Measurements from ENCODE around the gene CNTN5. TPM values are rescaled to one million over a fixed set of nuclear protein-coding genes. Genes with fewer than 3 reads are reported as not detected.

The CNTN5 gene
- total RNA-seq, 4 donors from 2014 or later: 0.51 to 2.3 (median 0.58) TPM; not detected in 1

GRCh38 chr11:99513368-99513767 lies 492.6 kb downstream of the CNTN5 start:
- Histone ChIP-seq H3K4me3 (no peak overlapping the region), H3K36me3 (no peaks in the 10 kb centered on the region), H3K27me3 (no peaks in the 10 kb centered on the region), H3K9me3 (no peaks in the 10 kb centered on the region), H3K4me1 (no peaks in the 10 kb centered on the region), H3K27ac (no peak overlapping the region)
- intact Hi-C loops (cut with DNase I; ENCODE audit: low total_unique reads): no loop called here
- TF ChIP-seq POLR2A (IDR thresholded peaks at IDR 0.05): no peak
- TF ChIP-seq, protein P1, sequence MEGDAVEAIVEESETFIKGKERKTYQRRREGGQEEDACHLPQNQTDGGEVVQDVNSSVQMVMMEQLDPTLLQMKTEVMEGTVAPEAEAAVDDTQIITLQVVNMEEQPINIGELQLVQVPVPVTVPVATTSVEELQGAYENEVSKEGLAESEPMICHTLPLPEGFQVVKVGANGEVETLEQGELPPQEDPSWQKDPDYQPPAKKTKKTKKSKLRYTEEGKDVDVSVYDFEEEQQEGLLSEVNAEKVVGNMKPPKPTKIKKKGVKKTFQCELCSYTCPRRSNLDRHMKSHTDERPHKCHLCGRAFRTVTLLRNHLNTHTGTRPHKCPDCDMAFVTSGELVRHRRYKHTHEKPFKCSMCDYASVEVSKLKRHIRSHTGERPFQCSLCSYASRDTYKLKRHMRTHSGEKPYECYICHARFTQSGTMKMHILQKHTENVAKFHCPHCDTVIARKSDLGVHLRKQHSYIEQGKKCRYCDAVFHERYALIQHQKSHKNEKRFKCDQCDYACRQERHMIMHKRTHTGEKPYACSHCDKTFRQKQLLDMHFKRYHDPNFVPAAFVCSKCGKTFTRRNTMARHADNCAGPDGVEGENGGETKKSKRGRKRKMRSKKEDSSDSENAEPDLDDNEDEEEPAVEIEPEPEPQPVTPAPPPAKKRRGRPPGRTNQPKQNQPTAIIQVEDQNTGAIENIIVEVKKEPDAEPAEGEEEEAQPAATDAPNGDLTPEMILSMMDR (IDR thresholded peaks at IDR 0.05): no peak
- DNase-seq: no peak

DNA sequence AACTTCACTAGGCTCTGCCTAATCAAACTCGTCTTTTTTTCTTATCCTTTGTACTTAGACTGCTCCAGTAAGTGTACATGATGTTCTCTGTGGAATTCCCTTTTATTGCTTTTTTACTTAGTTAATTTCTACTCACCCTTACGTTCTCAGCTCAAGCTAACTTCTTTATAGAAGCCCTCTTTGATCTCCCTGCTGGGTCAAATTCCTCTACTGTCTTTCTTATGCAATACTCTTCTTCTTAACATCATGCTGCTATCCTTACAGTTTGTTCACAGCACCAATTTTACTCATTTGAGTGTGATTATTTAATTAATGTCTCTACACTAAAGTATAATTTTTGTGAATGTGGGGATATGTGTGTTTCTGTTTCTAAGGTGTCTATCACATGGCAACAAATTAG lies 498.3 kb downstream of the CNTN5 start:
- TF ChIP-seq, protein P1 (IDR thresholded peaks at IDR 0.05): no peak
- TF ChIP-seq POLR2A (IDR thresholded peaks at IDR 0.05): no peak
- Histone ChIP-seq H3K4me1 (no peaks in the 10 kb centered on the region), H3K4me3 (no peak overlapping the region), H3K27ac (no peak overlapping the region), H3K36me3 (no peaks in the 10 kb centered on the region), H3K27me3 (no peaks in the 10 kb centered on the region), H3K9me3 (no peaks in the 10 kb centered on the region)
- DNase-seq: no peak
- intact Hi-C loops (cut with DNase I; ENCODE audit: low total_unique reads): no loop called here

DNA sequence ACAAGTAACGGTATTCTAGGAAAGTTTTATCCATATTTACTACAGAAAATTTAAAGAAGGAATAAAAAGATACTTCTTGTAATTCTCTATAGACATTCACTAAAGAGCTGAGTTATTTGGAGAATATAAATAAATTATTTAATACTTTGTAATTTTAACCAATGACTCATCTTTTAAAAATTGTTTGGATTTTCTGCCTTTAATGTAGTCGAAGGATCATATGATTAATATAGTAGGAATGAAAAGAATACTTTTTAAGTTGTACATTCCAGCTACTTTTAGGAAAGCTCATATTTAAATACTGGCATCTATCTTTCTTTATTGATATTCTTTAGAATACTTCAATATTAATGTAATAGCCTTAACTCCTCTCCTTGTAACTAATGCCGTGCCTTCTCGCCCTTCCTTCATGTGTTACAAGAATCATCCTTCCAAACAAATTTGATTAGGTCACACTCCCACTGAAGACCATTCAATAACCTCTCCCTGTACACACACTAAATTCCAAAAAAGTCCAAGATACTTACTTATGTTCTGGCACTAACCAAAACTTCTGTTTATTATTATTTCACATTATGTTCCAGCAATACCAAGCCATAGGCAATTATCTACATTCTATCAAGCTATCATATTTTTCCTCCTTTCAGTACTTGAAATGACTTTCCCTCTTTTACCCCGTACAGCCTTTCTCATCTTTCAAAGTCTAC lies 501.9 kb downstream of the CNTN5 start:
- Histone ChIP-seq H3K27me3 (no peaks in the 10 kb centered on the region), H3K27ac (no peak overlapping the region), H3K4me1 (no peaks in the 10 kb centered on the region), H3K4me3 (no peak overlapping the region), H3K36me3 (no peaks in the 10 kb centered on the region), H3K9me3 (no peaks in the 10 kb centered on the region)
- no peak for DNase-seq
- TF ChIP-seq POLR2A (IDR thresholded peaks at IDR 0.05): no peak
- TF ChIP-seq, protein P1 (IDR thresholded peaks at IDR 0.05): no peak
- intact Hi-C loops (cut with DNase I; ENCODE audit: low total_unique reads): no loop called here

DNA sequence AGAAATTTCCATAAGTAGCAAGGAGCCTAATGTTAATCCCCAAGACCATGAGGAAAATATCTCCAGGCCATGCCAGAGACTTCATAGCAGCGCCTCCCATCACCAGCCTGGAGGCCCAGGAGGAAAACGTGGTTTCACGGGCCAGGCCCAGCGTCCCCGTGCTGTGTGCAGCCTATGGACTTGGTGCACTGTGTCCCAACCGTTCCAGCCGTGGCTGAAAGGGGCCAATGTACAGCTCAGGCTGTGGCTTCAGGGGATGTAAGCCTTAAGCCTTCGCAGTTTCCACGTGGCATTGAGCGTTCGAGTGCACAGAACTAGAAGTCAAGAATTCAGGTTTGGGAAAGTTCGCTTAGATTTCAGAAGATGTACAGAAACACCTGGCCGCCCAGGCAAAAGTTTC lies 510.7 kb downstream of the CNTN5 start:
- TF ChIP-seq, protein P1 (IDR thresholded peaks at IDR 0.05): no peak
- no peak for TF ChIP-seq POLR2A (IDR thresholded peaks at IDR 0.05)
- no peak overlapping the region for H3K4me3 ChIP-seq
- H3K4me1 ChIP-seq: no peaks in the 10 kb centered on the region
- DNase-seq: no peak
- intact Hi-C loops (cut with DNase I; ENCODE audit: low total_unique reads): no loop called here
- no peak overlapping the region for H3K27ac ChIP-seq
- H3K27me3 ChIP-seq: no peaks in the 10 kb centered on the region
- H3K9me3 ChIP-seq: no peaks in the 10 kb centered on the region
- no peaks in the 10 kb centered on the region for H3K36me3 ChIP-seq

DNA sequence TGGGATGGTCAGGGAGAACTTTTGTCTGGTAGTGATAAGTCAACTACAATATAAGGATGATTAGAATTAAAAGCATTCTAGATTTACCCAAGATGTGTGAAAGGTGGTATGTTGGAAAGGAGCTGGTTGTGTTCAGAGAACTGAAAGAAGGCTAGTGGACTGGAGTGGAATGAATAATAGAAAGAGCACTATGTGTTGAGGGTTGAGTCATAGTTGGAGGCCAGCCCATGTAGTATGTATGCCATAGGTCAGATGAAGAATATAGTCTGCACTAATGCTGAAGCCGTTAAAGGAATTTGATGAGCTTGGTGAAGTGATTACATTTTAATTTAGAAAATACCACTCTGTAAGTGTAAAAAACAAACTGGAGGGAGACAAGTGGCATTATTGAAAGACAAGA lies 514.1 kb downstream of the CNTN5 start:
- no peaks in the 10 kb centered on the region for H3K9me3 ChIP-seq
- no peak for DNase-seq
- H3K4me1 ChIP-seq: no peaks in the 10 kb centered on the region
- intact Hi-C loops (cut with DNase I; ENCODE audit: low total_unique reads): no loop called here
- no peaks in the 10 kb centered on the region for H3K27me3 ChIP-seq
- H3K27ac ChIP-seq: no peak overlapping the region
- TF ChIP-seq, protein P1 (IDR thresholded peaks at IDR 0.05): no peak
- TF ChIP-seq POLR2A (IDR thresholded peaks at IDR 0.05): no peak
- H3K4me3 ChIP-seq: no peak overlapping the region
- no peaks in the 10 kb centered on the region for H3K36me3 ChIP-seq

All from uterus (tissue), 4 donors.